Liver (tissue), 3 donors: Measurements from ENCODE around the gene PPP2R5B.

Experiments used
- ATF3 ChIP-seq: IDR thresholded peaks from 2 replicates; pipeline ENCODE4 v1.6.1; 2016; ENCODE audit warnings: antibody characterized with exemption
- CTCF ChIP-seq: fragments of 150-350 bp; IDR thresholded peaks from 2 replicates; pipeline ENCODE4 v1.5.1; 2017; ENCODE audit warnings: improper control_type of control experiment, low read depth, low read length; ENCODE audit not compliant: missing input control
- JUND ChIP-seq, 2 donors: IDR thresholded peaks; 2 replicates each; pipeline ENCODE4 v1.6.1; 2016; ENCODE audit warnings: antibody characterized with exemption in 2 of 2
- REST ChIP-seq: IDR thresholded peaks from 2 replicates; pipeline ENCODE4 v1.6.1; 2016; ENCODE audit warnings: antibody characterized with exemption, mild to moderate bottlenecking
- YY1 ChIP-seq: IDR thresholded peaks from 2 replicates; pipeline ENCODE4 v1.6.1; 2016; ENCODE audit warnings: antibody characterized with exemption, mild to moderate bottlenecking
- donor health status: healthy.
- donor health status: healthy.

- TF ChIP-seq CTCF (no peak), REST (no peak), JUND (IDR thresholded peaks at IDR 0.05) (no peak), YY1 (no peak), ATF3 (no peak)
These were observed 1.3 kb downstream of the PPP2R5B start for GRCh38 chr11:64925536-64926436.
